Upper lobe of left lung (tissue), 4 donors: ENCODE results near the gene NUP37.

Experiments
- CTCF ChIP-seq, 6 experiments: fragments of 450-650 bp in 4 of 6; fragments of 200-600 bp in 2 of 6; sonication (generic) in 2 of 6; IDR thresholded peaks; one replicate each; pipeline ENCODE4 v1.5.1; 2016 to 2019; ENCODE audit warnings: antibody characterized with exemption in 6 of 6
- EP300 ChIP-seq, 4 donors: sonication (generic); formaldehyde crosslinking; IDR thresholded peaks; one replicate each; pipeline ENCODE4 v1.5.1; 2017; ENCODE audit warnings: antibody characterized with exemption in 4 of 4, control low read depth in 2 of 4
- POLR2A ChIP-seq, 4 donors: fragments of 450-650 bp; IDR thresholded peaks; one replicate each; pipeline ENCODE4 v1.5.1; 2016 to 2017; ENCODE audit warnings: antibody characterized with exemption in 4 of 4, mild to moderate bottlenecking in 2 of 4
- POLR2AphosphoS5 ChIP-seq, 2 donors: sonication (generic); formaldehyde crosslinking; IDR thresholded peaks; one replicate each; pipeline ENCODE4 v1.5.1; 2017; ENCODE audit warnings: antibody characterized with exemption in 2 of 2

- TF ChIP-seq CTCF (IDR thresholded peaks at IDR 0.05) (no peak), POLR2A (IDR thresholded peaks at IDR 0.05) (no peak), EP300 (IDR thresholded peaks at IDR 0.05) (no peak), POLR2AphosphoS5 (IDR thresholded peaks at IDR 0.05) (no peak)
Measured at GRCh38 chr12:102051431-102051965, 68.4 kb downstream of the NUP37 start.
